ENCODE measurements around the gene PGPEP1. TPM values are rescaled to one million over a fixed set of nuclear protein-coding genes. Genes with fewer than 3 reads are reported as not detected.

The PGPEP1 gene
- 27.9 and 42.0 TPM in 2 replicates for total RNA-seq (2022)
- percentile 64 among the genes with signal in this experiment for Bru-seq, nascent RNA
- BruChase-seq, experiment 1, labeled RNA remaining after a 6-hour chase = percentile 79 among the genes with signal in this experiment
- percentile 73 among the genes with signal in this experiment for BruChase-seq, experiment 2, labeled RNA remaining after a 2-hour chase
- long read RNA-seq, partial matches to known transcripts = 0 of 12 reads
- long read RNA-seq, other reads (novel, unspliced or antisense) = 12 of 12 reads

GRCh38 chr19:18340190-18340989 is at the start of gene PGPEP1:
PGPEP1 (plus strand) TSS chr19:18340598; CDS start chr19:18340682, 84 bp downstream.
- Mint-ChIP-seq H3K9me3 (ENCODE audit: low read depth, unreplicated experiment) (no peaks in the 10 kb centered on the region), H3K4me1 (ENCODE audit: low read depth, unreplicated experiment) (peaks cover 8% of the 10 kb centered on the region), H3K36me3 (ENCODE audit: insufficient read depth, unreplicated experiment) (peaks cover 28% of the 10 kb centered on the region), H3K4me3 (ENCODE audit: low read depth, unreplicated experiment) (peak within 1 kb of the TSS; percentile 75), H3K27ac (ENCODE audit: unreplicated experiment) (peak within 1 kb of the TSS; percentile 94), H3K27me3 (ENCODE audit: unreplicated experiment) (no peaks in the 10 kb centered on the region)
- DNase-seq = peak; percentile 77
- no peak for TF ChIP-seq CTCF (IDR thresholded peaks at IDR 0.05; ENCODE audit: unreplicated experiment)
- BruUV-seq (replicated peaks) = no TSS peak
- CTCF ChIA-PET = interaction anchor here (0.6 to 1.0 kb wide), 2 partner anchors 61 to 483 kb away, joined by 6 to 10 read pairs; no protein-coding TSS in a partner anchor
- intact Hi-C loops (cut with micrococcal nuclease; ENCODE audit: unreplicated experiment) = no loop called here

- DNase-seq = no peak
- H3K4me3 Mint-ChIP-seq (ENCODE audit: low read depth, unreplicated experiment) = peak overlapping the region; percentile 72
- CTCF ChIA-PET = no interaction called here
- H3K4me1 Mint-ChIP-seq (ENCODE audit: low read depth, unreplicated experiment) = peaks cover 18% of the 10 kb centered on the region
- no peaks in the 10 kb centered on the region for H3K27me3 Mint-ChIP-seq (ENCODE audit: unreplicated experiment)
- intact Hi-C loops (cut with micrococcal nuclease; ENCODE audit: unreplicated experiment) = no loop called here
- H3K27ac Mint-ChIP-seq (ENCODE audit: unreplicated experiment) = no peak overlapping the region
- no peaks in the 10 kb centered on the region for H3K9me3 Mint-ChIP-seq (ENCODE audit: low read depth, unreplicated experiment)
- no peak for TF ChIP-seq CTCF (IDR thresholded peaks at IDR 0.05; ENCODE audit: unreplicated experiment)
- no TSS peak for BruUV-seq (replicated peaks)
- peaks cover 13% of the 10 kb centered on the region for H3K36me3 Mint-ChIP-seq (ENCODE audit: insufficient read depth, unreplicated experiment)
These were observed 49.3 kb upstream of the PGPEP1 start for GRCh38 chr19:18291019-18291524.

GRCh38 chr19:18291590-18292461 is 48.6 kb upstream of the PGPEP1 start:
- no peak for TF ChIP-seq CTCF (IDR thresholded peaks at IDR 0.05; ENCODE audit: unreplicated experiment)

GRCh38 chr19:18292462-18292809 is 48.0 kb upstream of the PGPEP1 start:
- no TSS peak for BruUV-seq (replicated peaks)
- CTCF ChIA-PET = interaction anchor here (0.5 to 1.8 kb wide), 3 partner anchors 13 to 95 kb away, joined by 4 to 6 read pairs (median 4); no protein-coding TSS in a partner anchor
- no peak overlapping the region for H3K27ac Mint-ChIP-seq (ENCODE audit: unreplicated experiment)
- no peaks in the 10 kb centered on the region for H3K27me3 Mint-ChIP-seq (ENCODE audit: unreplicated experiment)
- peaks cover 13% of the 10 kb centered on the region for H3K36me3 Mint-ChIP-seq (ENCODE audit: insufficient read depth, unreplicated experiment)
- peaks cover 18% of the 10 kb centered on the region for H3K4me1 Mint-ChIP-seq (ENCODE audit: low read depth, unreplicated experiment)
- no peaks in the 10 kb centered on the region for H3K9me3 Mint-ChIP-seq (ENCODE audit: low read depth, unreplicated experiment)
- no peak for DNase-seq
- H3K4me3 Mint-ChIP-seq (ENCODE audit: low read depth, unreplicated experiment) = peak overlapping the region; percentile 72
- no peak for TF ChIP-seq CTCF (IDR thresholded peaks at IDR 0.05; ENCODE audit: unreplicated experiment)
- intact Hi-C loops (cut with micrococcal nuclease; ENCODE audit: unreplicated experiment) = no loop called here

More at GRCh38 chr19:18291590-18292461, 48.6 kb upstream of the PGPEP1 start:
- Mint-ChIP-seq H3K4me1 (ENCODE audit: low read depth, unreplicated experiment) (peaks cover 18% of the 10 kb centered on the region), H3K4me3 (ENCODE audit: low read depth, unreplicated experiment) (peak overlapping the region; percentile 72), H3K27ac (ENCODE audit: unreplicated experiment) (peak overlapping the region; percentile 56), H3K27me3 (ENCODE audit: unreplicated experiment) (no peaks in the 10 kb centered on the region), H3K36me3 (ENCODE audit: insufficient read depth, unreplicated experiment) (peaks cover 13% of the 10 kb centered on the region), H3K9me3 (ENCODE audit: low read depth, unreplicated experiment) (no peaks in the 10 kb centered on the region)
- TSS peak; percentile 61 for BruUV-seq (replicated peaks)
- CTCF ChIA-PET = interaction anchor here (0.5 to 1.8 kb wide), 4 partner anchors 12 to 96 kb away, joined by 3 to 6 read pairs (median 4); no protein-coding TSS in a partner anchor
- intact Hi-C loops (cut with micrococcal nuclease; ENCODE audit: unreplicated experiment) = no loop called here
- DNase-seq = peak; percentile 47
